GM12878 (cell line): ENCODE results near the gene CCDC136. TPM values are rescaled to one million over a fixed set of nuclear protein-coding genes. Genes with fewer than 3 reads are reported as not detected.

Source experiments
- ATAC-seq: fragments of 200-7000 bp; cut with Tn5 transposase; 3 replicates; pipeline ENCODE4 v1.9.1; 2020; ENCODE audit warnings: mild to moderate bottlenecking, moderate library complexity
- BruUV-seq: library from RNA; stranded (reverse); fragments of 400-500 nt; replicated peaks from 2 replicates; lab custom pipeline; 2021; lab: Mats Ljungman, UMichigan
- CTCF ChIA-PET: fragments of 300-600 bp; sonication (Branson Sonifier 250); formaldehyde crosslinking; extraction: SDS; loops from one replicate; lab custom pipeline; 2021; ENCODE audit warnings: inconsistent platforms; lab: Yijun Ruan, JAX
- POLR2A ChIA-PET: fragments of 350-600 bp; formaldehyde crosslinking; extraction: SDS; loops from one replicate; lab custom pipeline; 2021; ENCODE audit warnings: inconsistent platforms; lab: Charles Lee
- RAD21 ChIA-PET: fragments of 300-600 bp; sonication (Branson Sonifier 250); formaldehyde crosslinking; loops from one replicate; lab custom pipeline; 2023; ENCODE audit warnings: antibody characterized with exemption; ENCODE audit not compliant: unreplicated experiment; lab: Charles Lee
- SMC1A ChIA-PET: fragments of 300-600 bp; sonication (Branson Sonifier 250); formaldehyde crosslinking; loops from one replicate; lab custom pipeline; 2023; ENCODE audit not compliant: unreplicated experiment, uncharacterized antibody; lab: Charles Lee
- DNase-seq: peaks from one replicate; pipeline ENCODE4 v3.0.0-alpha.2; 2011; ENCODE audit warnings: low read depth, low spot score
- FAIRE-seq: peaks from 3 replicates; lab custom pipeline; 2011; peaks lifted over from hg19 to GRCh38; lab: Jason Lieb, UNC
- H2AFZ ChIP-seq: 2 replicates; pipeline ENCODE4 v1.6.0; 2011; ENCODE audit warnings: low read depth, low read length, control low read depth; ENCODE audit not compliant: control insufficient read depth
- H3K27ac ChIP-seq: 2 replicates; pipeline ENCODE4 v1.5.1; 2011; ENCODE audit warnings: control low read depth; ENCODE audit not compliant: control insufficient read depth, insufficient read depth
- H3K27me3 ChIP-seq, 2 experiments: replicated peaks in 1 of 2; 2 replicates each; pipeline versions ENCODE4 v1.6.0 to v1.6.1; 2011; ENCODE audit warnings: low read length in 1 of 2; ENCODE audit not compliant: control insufficient read depth in 2 of 2, insufficient read depth in 2 of 2
- H3K36me3 ChIP-seq, 2 experiments: 2 replicates each; pipeline ENCODE4 v1.5.1; 2011; ENCODE audit warnings: low read length in 1 of 2; ENCODE audit not compliant: control insufficient read depth in 2 of 2, insufficient read depth in 2 of 2
- H3K4me1 ChIP-seq: 2 replicates; pipeline ENCODE4 v1.6.1; 2011; ENCODE audit warnings: mild to moderate bottlenecking, low read length, moderate library complexity, mixed read lengths; ENCODE audit not compliant: control insufficient read depth, insufficient read depth
- H3K4me2 ChIP-seq: 2 replicates; pipeline ENCODE4 v1.6.0; 2011; ENCODE audit warnings: control low read depth; ENCODE audit not compliant: control insufficient read depth, insufficient read depth
- H3K4me3 ChIP-seq: fragments of 200-600 bp; sonication (generic); 2 replicates; pipeline ENCODE4 v1.5.1; 2016
- H3K79me2 ChIP-seq: 2 replicates; pipeline ENCODE4 v1.6.0; 2011; ENCODE audit warnings: low read length; ENCODE audit not compliant: control insufficient read depth, insufficient read depth
- H3K9ac ChIP-seq: 2 replicates; pipeline ENCODE4 v1.8.0; 2011; ENCODE audit warnings: low read length, control low read depth, mixed read lengths; ENCODE audit not compliant: control insufficient read depth, insufficient read depth
- H3K9me3 ChIP-seq: replicated peaks from 3 replicates; pipeline ENCODE4 v1.5.1; 2011; ENCODE audit warnings: mild to moderate bottlenecking, low read length; ENCODE audit not compliant: control insufficient read depth, insufficient read depth
- H4K20me1 ChIP-seq: 2 replicates; pipeline ENCODE4 v1.6.0; 2011; ENCODE audit not compliant: control insufficient read depth, insufficient read depth
- BMI1 ChIP-seq: fragments of 450-650 bp; IDR thresholded peaks from 2 replicates; pipeline ENCODE4 v1.6.1; 2016; ENCODE audit warnings: mild to moderate bottlenecking, moderate library complexity, borderline replicate concordance
- CBFB ChIP-seq: IDR thresholded peaks from 2 replicates; pipeline ENCODE4 v1.6.1; 2016; ENCODE audit warnings: antibody characterized with exemption, low read depth
- CHD1 ChIP-seq: IDR thresholded peaks from 2 replicates; pipeline ENCODE4 v1.6.1; 2012; ENCODE audit warnings: low read depth, low read length, improper control_type of control experiment
- NBN ChIP-seq: fragments of 450-650 bp; IDR thresholded peaks from 2 replicates; pipeline ENCODE4 v1.6.1; 2016
- RELA ChIP-seq: fragments of 450-650 bp; IDR thresholded peaks from 2 replicates; pipeline ENCODE4 v1.8.0; 2014; ENCODE audit warnings: borderline replicate concordance; ENCODE audit not compliant: partially characterized antibody
- SIN3A ChIP-seq: IDR thresholded peaks from 2 replicates; pipeline ENCODE4 v1.6.1; 2012; ENCODE audit warnings: low read depth, low read length, improper control_type of control experiment
- SP1 ChIP-seq: IDR thresholded peaks from one replicate; pipeline ENCODE4 v1.6.1; 2011; ENCODE audit warnings: low read depth, low read length
- SUZ12 ChIP-seq: fragments of 200-600 bp; sonication (generic); IDR thresholded peaks from one replicate; pipeline ENCODE4 v1.6.1; 2018; ENCODE audit warnings: antibody characterized with exemption, mild to moderate bottlenecking; ENCODE audit not compliant: unreplicated experiment
- ZNF274 ChIP-seq: IDR thresholded peaks from one replicate; pipeline ENCODE4 v1.8.0; 2011; ENCODE audit not compliant: insufficient read length, insufficient read depth
- WGBS: methylation state at CpG from one replicate; pipeline ENCODE4 v1.1.6; 2016; ENCODE audit warnings: low lambda C conversion rate; ENCODE audit not compliant: insufficient replicate concordance, insufficient coverage; ENCODE audit errors: missing lambda C conversion rate; 5-methylcytosine and 5-hydroxymethylcytosine counted together
- in situ Hi-C: fragments of 300-500 bp; cut with MboI; formaldehyde crosslinking; loops from 9 replicates; pipeline ENCODE4 v1.14.3; 2018; ENCODE audit warnings: mixed read lengths
- intact Hi-C: fragments of 100-400 bp; cut with micrococcal nuclease; formaldehyde crosslinking; loops from one replicate; pipeline ENCODE4 v1.14.2; 2022; ENCODE audit not compliant: unreplicated experiment
- polyA plus RNA-seq, 11 experiments: library from polyadenylated mRNA; depleted of rRNA in 4 of 11; unstranded in 6 of 11; stranded (reverse) in 5 of 11; fragments of >200 nt; fragmentation: Nextera tagmentation in 4 of 11; fragmentation: Illumina TruSeq in 1 of 11; extraction: Ambion mirVana in 4 of 11; extraction: Trizol in 1 of 11; gene quantifications; 1 replicate in 1 of 11; 2 replicates in 10 of 11; pipeline versions ENCODE4 v1.2.1 to v1.2.3, GENCODE V29; 2011 to 2016; ENCODE audit warnings: inconsistent platforms in 2 of 11, missing spikeins in 2 of 11, low read depth in 1 of 11
- total RNA-seq, 4 experiments: library from RNA; depleted of rRNA in 3 of 4; stranded (reverse); fragments of >200 nt in 3 of 4; fragmentation: Illumina TruSeq in 1 of 4; extraction: Trizol in 1 of 4; gene quantifications; 2 replicates each; pipeline versions ENCODE4 v1.2.1 to v1.2.3, GENCODE V29; 2013 to 2021
- TF ChIP-seq, protein P1 (sequence below): fragments of 450-650 bp; IDR thresholded peaks from 2 replicates; pipeline ENCODE4 v1.6.1; 2016; ENCODE audit warnings: mild to moderate bottlenecking
- TF ChIP-seq, protein P2 (sequence below), 3 experiments: IDR thresholded peaks in 2 of 3; conservative IDR thresholded peaks in 1 of 3; 2 replicates each; pipeline ENCODE4 v1.5.1; 2011; ENCODE audit warnings: low read depth in 3 of 3, low read length in 3 of 3, mild to moderate bottlenecking in 3 of 3, control low read depth in 2 of 3, moderate library complexity in 2 of 3, inconsistent platforms in 1 of 3, mixed read lengths in 1 of 3; ENCODE audit not compliant: control insufficient read depth in 2 of 3, insufficient read depth in 1 of 3; ENCODE audit errors: extremely low read depth in 1 of 3
- TF ChIP-seq, protein P3 (sequence below): fragments of 450-650 bp; IDR thresholded peaks from 2 replicates; pipeline ENCODE4 v1.6.1; 2017; ENCODE audit warnings: mild to moderate bottlenecking, moderate library complexity

The CCDC136 gene
- total and polyA plus RNA-seq, 10 of the 15 experiments (the other 5 are each of a cell fraction or from before 2014, with no cell fraction given): 0.32 to 4.8 (median 1.5) TPM

DNA sequence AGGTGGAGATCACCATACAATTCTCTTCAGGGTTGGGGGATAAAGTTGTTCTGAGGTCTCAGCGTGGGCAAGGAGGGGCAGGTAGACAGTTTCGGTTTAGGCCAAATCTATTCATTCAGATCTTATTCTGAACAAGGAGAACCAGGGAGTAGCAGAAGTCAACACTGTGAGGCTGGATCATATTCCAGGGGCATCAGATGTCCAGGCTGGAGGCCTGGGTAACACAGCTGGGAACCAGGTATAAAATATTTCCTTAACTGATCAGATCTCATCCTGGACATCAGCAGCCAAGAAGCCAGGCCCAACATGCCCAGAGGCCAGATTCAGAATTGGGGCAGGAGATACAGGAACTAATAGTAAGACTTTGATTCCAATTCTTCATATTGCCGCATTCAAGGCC, 19.2 kb downstream of the CCDC136 start (continued):
- TF ChIP-seq CBFB: no peak
- no peak for TF ChIP-seq BMI1
- no peak for TF ChIP-seq NBN

DNA sequence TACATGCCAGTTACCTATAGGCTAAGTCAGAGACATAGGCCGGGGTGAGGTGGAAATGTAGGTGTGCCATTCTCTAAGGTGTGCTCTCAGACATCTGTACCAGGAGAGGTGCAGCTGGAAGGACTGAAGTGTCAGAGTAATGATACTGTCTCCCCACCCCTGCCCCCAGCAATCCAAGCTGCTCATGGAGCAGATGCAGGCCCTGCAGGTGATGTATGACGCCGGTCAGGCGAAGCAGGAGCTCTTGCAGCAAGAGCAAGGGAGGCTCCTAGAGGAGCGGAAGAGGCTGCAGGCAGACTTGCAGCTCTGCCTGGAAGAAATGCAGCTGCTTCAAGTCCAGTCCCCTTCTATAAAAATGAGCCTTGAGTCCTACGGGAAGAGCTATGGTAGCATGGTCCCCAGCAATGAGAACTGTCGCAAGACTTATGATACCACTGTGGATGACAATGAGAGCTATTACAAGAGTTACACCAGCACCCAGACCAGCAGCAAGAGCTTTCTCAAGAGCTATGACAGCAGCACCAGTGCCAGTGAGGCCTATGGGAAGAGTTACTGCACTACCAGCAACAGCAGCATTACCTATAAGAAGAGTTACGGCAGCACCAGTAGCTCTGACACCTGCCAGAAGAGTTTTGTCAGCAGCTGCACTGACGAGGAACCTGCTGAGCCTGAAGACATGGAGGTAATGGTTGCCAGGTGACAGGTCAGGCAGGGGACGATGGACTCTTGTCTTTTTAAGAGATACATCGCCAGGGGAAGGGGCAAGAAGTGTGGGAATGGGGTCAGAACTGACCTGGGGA, 20.1 kb downstream of the CCDC136 start:
- Histone ChIP-seq H4K20me1 (no peaks in the 10 kb centered on the region), H3K4me2 (no peak overlapping the region)
- SMC1A ChIA-PET: interaction anchor here (1.3 to 1.4 kb wide), 2 partner anchors 9 to 72 kb away, joined by 3 to 4 read pairs; no protein-coding TSS in a partner anchor

More for the DNA sequence above, 20.1 kb downstream of the CCDC136 start:
- intact Hi-C loops: no loop called here
- in situ Hi-C loops: no loop called here
- no peak for DNase-seq
- H3K4me1 ChIP-seq: no peaks in the 10 kb centered on the region
- H3K36me3 ChIP-seq: no peaks in the 10 kb centered on the region
- BruUV-seq: no TSS peak
- ChIA-PET RAD21 (no interaction called here), POLR2A (no interaction called here), CTCF (interaction anchor here (0.8 kb wide), 1 partner anchor 387 kb away, joined by 3 read pairs; no protein-coding TSS in a partner anchor)
- no peak overlapping the region for H2AFZ ChIP-seq
- no peak for TF ChIP-seq SIN3A
- no peak for TF ChIP-seq SP1
- TF ChIP-seq, protein P1, sequence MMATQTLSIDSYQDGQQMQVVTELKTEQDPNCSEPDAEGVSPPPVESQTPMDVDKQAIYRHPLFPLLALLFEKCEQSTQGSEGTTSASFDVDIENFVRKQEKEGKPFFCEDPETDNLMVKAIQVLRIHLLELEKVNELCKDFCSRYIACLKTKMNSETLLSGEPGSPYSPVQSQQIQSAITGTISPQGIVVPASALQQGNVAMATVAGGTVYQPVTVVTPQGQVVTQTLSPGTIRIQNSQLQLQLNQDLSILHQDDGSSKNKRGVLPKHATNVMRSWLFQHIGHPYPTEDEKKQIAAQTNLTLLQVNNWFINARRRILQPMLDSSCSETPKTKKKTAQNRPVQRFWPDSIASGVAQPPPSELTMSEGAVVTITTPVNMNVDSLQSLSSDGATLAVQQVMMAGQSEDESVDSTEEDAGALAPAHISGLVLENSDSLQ: no peak
- no peak for TF ChIP-seq SUZ12
- TF ChIP-seq RELA: no peak
- TF ChIP-seq CHD1: no peak
- TF ChIP-seq BMI1: no peak
- TF ChIP-seq, protein P2, sequence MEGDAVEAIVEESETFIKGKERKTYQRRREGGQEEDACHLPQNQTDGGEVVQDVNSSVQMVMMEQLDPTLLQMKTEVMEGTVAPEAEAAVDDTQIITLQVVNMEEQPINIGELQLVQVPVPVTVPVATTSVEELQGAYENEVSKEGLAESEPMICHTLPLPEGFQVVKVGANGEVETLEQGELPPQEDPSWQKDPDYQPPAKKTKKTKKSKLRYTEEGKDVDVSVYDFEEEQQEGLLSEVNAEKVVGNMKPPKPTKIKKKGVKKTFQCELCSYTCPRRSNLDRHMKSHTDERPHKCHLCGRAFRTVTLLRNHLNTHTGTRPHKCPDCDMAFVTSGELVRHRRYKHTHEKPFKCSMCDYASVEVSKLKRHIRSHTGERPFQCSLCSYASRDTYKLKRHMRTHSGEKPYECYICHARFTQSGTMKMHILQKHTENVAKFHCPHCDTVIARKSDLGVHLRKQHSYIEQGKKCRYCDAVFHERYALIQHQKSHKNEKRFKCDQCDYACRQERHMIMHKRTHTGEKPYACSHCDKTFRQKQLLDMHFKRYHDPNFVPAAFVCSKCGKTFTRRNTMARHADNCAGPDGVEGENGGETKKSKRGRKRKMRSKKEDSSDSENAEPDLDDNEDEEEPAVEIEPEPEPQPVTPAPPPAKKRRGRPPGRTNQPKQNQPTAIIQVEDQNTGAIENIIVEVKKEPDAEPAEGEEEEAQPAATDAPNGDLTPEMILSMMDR (IDR thresholded peaks at IDR 0.05 in 2 of 3, conservative IDR thresholded peaks at IDR 0.05 in 1 of 3; ENCODE audit: control insufficient read depth in 2 of 3, extremely low read depth in 1 of 3, insufficient read depth in 1 of 3, low read depth in 3 of 3, low read length in 3 of 3): no peak
- TF ChIP-seq ZNF274: no peak
- TF ChIP-seq, protein P3, sequence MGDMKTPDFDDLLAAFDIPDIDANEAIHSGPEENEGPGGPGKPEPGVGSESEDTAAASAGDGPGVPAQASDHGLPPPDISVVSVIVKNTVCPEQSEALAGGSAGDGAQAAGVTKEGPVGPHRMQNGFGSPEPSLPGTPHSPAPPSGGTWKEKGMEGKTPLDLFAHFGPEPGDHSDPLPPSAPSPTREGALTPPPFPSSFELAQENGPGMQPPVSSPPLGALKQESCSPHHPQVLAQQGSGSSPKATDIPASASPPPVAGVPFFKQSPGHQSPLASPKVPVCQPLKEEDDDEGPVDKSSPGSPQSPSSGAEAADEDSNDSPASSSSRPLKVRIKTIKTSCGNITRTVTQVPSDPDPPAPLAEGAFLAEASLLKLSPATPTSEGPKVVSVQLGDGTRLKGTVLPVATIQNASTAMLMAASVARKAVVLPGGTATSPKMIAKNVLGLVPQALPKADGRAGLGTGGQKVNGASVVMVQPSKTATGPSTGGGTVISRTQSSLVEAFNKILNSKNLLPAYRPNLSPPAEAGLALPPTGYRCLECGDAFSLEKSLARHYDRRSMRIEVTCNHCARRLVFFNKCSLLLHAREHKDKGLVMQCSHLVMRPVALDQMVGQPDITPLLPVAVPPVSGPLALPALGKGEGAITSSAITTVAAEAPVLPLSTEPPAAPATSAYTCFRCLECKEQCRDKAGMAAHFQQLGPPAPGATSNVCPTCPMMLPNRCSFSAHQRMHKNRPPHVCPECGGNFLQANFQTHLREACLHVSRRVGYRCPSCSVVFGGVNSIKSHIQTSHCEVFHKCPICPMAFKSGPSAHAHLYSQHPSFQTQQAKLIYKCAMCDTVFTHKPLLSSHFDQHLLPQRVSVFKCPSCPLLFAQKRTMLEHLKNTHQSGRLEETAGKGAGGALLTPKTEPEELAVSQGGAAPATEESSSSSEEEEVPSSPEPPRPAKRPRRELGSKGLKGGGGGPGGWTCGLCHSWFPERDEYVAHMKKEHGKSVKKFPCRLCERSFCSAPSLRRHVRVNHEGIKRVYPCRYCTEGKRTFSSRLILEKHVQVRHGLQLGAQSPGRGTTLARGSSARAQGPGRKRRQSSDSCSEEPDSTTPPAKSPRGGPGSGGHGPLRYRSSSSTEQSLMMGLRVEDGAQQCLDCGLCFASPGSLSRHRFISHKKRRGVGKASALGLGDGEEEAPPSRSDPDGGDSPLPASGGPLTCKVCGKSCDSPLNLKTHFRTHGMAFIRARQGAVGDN: no peak
- WGBS: 72% methylated on average over 11 of the region's 11 CpGs
- no peak for ATAC-seq
- no peak for FAIRE-seq
- H3K27me3 ChIP-seq: peaks cover 0 to 2% of the 10 kb centered on the region in 2 experiments; a peak in 2 of 4 replicates
- H3K9me3 ChIP-seq: no peaks in the 10 kb centered on the region
- no peak overlapping the region for H3K9ac ChIP-seq
- no peak overlapping the region for H3K27ac ChIP-seq
- no peaks in the 10 kb centered on the region for H3K79me2 ChIP-seq
- H3K4me3 ChIP-seq: no peak overlapping the region
